ENCODE data around the gene BTBD17.

Gene BTBD17

DNA sequence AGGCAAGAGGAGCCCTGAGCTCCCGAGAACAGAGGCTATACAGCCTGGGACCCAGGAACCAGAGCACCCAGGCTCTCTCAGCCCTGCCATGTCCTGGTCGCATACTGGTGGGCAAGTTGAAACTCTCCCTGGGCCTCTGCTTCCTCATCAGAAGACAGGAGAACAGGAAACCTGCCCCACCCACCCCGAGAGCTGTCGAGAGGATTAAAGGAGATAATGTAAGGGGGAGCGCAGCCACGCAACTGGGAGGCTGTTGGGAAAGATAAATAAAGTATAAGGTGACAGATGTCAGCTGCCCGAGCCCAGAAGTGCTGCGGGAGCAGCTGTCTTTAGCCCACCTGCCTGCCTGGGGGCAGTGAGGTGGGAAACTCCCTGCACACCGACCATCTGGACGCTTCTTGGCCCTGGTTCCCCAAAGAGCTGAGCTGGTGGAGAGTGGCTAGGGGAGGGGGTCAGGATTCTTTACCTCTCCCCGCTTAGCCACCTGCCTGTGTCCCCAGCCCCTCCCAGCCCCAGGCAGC, 28.8 kb downstream of the BTBD17 start:
- in situ Hi-C loops (cut with HindIII; ENCODE audit: low sequenced_read_pairs) = no loop called here
- H3K4me3 ChIP-seq (ENCODE audit: low read depth, low read length) = no peak overlapping the region
- TF ChIP-seq, protein P1, sequence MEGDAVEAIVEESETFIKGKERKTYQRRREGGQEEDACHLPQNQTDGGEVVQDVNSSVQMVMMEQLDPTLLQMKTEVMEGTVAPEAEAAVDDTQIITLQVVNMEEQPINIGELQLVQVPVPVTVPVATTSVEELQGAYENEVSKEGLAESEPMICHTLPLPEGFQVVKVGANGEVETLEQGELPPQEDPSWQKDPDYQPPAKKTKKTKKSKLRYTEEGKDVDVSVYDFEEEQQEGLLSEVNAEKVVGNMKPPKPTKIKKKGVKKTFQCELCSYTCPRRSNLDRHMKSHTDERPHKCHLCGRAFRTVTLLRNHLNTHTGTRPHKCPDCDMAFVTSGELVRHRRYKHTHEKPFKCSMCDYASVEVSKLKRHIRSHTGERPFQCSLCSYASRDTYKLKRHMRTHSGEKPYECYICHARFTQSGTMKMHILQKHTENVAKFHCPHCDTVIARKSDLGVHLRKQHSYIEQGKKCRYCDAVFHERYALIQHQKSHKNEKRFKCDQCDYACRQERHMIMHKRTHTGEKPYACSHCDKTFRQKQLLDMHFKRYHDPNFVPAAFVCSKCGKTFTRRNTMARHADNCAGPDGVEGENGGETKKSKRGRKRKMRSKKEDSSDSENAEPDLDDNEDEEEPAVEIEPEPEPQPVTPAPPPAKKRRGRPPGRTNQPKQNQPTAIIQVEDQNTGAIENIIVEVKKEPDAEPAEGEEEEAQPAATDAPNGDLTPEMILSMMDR (IDR thresholded peaks at IDR 0.05; ENCODE audit: low read depth, low read length, missing control alignments) = no peak
- DNase-seq (ENCODE audit: low read depth) = no peak

DNA sequence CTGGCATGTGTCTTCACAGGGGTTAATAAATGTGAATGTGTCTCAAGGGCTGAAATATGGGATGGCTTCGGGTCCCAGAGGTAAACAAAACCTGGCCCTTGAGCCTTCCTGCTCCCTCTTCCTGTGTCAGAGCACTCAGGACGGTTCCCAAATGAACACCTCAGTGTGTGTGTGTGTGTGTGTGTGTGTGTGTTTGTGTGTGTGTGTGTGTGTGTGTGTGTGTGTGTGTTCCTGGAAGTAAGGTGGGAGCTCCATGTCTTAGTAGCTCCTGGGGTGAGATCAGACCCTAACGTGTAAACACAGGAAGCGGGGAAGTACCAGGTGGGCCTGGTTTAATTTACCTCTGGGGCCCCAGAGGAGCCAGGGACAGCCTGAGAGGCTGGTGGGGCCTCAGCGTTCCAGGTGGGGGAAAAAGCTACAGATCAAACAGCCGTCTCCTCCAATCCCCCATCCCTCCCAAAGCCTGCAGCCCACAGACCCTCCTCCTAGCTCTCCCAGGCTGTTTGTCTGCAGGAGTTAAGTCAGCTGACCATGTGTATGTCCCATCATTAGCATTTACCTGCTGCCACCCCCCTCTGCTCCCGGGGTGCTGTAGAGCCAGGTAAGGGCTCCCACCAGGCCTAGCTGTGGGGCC, 29.5 kb downstream of the BTBD17 start:
- in situ Hi-C loops (cut with HindIII; ENCODE audit: low sequenced_read_pairs) = no loop called here
- TF ChIP-seq, protein P1 (IDR thresholded peaks at IDR 0.05; ENCODE audit: low read depth, low read length, missing control alignments) = no peak
- no peak for DNase-seq (ENCODE audit: low read depth)
- no peak overlapping the region for H3K4me3 ChIP-seq (ENCODE audit: low read depth, low read length)

DNA sequence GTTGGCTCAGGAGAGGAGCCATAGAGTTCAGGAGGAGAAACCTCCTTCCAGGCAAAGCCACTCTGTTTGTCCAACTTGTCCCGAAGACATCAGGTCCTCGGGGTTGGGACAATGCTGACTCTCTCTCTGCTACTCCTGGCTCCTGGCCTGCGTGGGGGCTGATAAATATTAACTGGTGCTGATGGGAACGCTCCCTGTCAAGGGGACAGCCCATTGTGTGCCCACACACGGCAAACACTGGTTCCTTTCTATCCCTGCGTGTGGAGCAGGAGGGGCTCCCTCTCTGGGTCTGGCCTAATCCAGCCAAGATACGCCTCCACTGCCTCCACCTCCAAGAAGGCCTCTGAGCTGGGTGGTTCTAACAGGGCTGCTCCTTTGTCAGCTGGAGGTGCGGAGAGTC, 31.2 kb downstream of the BTBD17 start:
- no peak overlapping the region for H3K4me3 ChIP-seq (ENCODE audit: low read depth, low read length)
- in situ Hi-C loops (cut with HindIII; ENCODE audit: low sequenced_read_pairs) = no loop called here
- DNase-seq (ENCODE audit: low read depth) = no peak
- TF ChIP-seq, protein P1 (IDR thresholded peaks at IDR 0.05; ENCODE audit: low read depth, low read length, missing control alignments) = no peak

DNA sequence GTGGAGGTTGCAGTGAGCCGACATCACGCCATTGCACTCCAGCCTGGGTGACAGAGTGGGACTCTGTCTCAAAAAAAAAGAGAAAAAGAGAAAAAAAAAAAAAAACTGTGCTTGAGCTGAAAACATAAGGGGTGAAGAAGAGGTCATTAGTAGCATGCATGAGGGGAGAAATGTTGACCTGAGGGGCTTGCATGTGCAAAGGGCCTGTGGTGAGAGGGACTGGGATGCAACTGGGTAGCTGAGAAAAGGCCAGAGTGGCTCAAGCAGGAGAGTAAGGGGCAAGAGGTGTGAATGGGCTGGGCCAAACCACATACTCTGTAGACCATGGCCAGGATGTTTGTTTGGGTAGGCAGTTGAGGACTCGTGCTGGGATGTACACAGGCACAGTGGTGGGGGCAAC, 32.3 kb downstream of the BTBD17 start:
- in situ Hi-C loops (cut with HindIII; ENCODE audit: low sequenced_read_pairs) = no loop called here
- no peak overlapping the region for H3K4me3 ChIP-seq (ENCODE audit: low read depth, low read length)
- no peak for DNase-seq (ENCODE audit: low read depth)
- TF ChIP-seq, protein P1 (IDR thresholded peaks at IDR 0.05; ENCODE audit: low read depth, low read length, missing control alignments) = no peak

DNA sequence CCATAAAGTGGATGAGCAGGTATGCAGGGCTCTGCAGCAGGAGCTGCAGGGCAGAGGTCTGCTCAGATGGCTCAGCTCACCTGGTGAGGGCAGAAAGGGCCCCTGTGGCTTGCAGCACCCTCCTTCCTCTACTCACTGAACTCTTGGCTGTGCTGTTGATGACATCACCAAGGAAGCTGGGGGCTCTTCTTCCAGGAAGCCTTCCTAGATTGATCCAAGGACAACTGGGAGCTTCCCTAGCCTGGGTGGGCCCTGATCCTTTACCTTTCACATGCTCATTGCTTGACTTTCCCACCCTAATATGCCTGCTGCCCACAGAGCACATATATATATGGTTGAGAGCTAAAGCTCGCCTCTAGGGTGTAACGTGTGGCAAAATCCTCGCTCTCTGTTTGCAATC, 33.2 kb downstream of the BTBD17 start:
- TF ChIP-seq, protein P1 (IDR thresholded peaks at IDR 0.05; ENCODE audit: low read depth, low read length, missing control alignments) = no peak
- in situ Hi-C loops (cut with HindIII; ENCODE audit: low sequenced_read_pairs) = no loop called here
- DNase-seq (ENCODE audit: low read depth) = no peak

DNA sequence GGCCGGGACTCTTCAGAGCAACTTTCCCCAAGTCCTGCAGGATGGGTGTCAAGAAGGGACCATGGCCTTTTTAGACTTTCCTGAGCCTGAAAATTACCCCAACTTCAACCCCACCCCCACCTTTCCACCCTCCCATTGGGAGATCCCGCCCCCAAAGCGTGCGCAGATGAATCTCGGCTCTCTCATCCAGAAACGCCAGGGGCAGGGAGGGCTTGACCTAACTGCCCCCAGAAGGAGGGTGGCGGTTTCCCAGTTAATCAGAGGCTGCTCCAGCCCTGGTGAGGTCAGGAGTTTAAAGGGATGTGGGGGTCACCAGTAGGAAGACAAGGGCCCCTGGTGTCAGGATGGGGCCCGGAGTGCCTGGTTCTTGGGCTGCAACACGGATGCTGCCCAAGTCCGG, 35.2 kb downstream of the BTBD17 start:
- TF ChIP-seq, protein P1 (IDR thresholded peaks at IDR 0.05; ENCODE audit: low read depth, low read length, missing control alignments) = no peak
- in situ Hi-C loops (cut with HindIII; ENCODE audit: low sequenced_read_pairs) = no loop called here
- no peak overlapping the region for H3K4me3 ChIP-seq (ENCODE audit: low read depth, low read length)
- no peak for DNase-seq (ENCODE audit: low read depth)

More for the DNA sequence above, 33.2 kb downstream of the BTBD17 start:
- H3K4me3 ChIP-seq (ENCODE audit: low read depth, low read length) = no peak overlapping the region
